ENCODE measurements around the gene MYO1F.
A peak's percentile ranks its signal among the peaks of the same experiment; 100 is the strongest.

Gene MYO1F

GRCh38 chr19:8530061-8530679, 47.1 kb downstream of the MYO1F start:
- Histone ChIP-seq H4K5ac (ENCODE audit: low read length) (no peak overlapping the region), H3K4me3 (ENCODE audit: low read length) (no peak overlapping the region), H3K4me1 (ENCODE audit: control insufficient read depth, low read depth, low read length) (peaks cover 5% of the 10 kb centered on the region), H2BK15ac (replicated peaks; ENCODE audit: low read depth) (no peak overlapping the region), H3K4me2 (ENCODE audit: low read length) (no peak overlapping the region), H3K79me2 (ENCODE audit: control insufficient read depth, insufficient read depth, low read length) (no peaks in the 10 kb centered on the region), H3K23ac (ENCODE audit: low read length) (no peak overlapping the region), H3K36me3 (ENCODE audit: control insufficient read depth, insufficient read depth, low read length) (no peaks in the 10 kb centered on the region), H3K9ac (ENCODE audit: low read length) (no peak overlapping the region), H3K18ac (ENCODE audit: low read length) (no peak overlapping the region), H3K4ac (ENCODE audit: low read depth, low read length) (no peak overlapping the region), H2BK120ac (ENCODE audit: low read depth, low read length) (no peak overlapping the region), H3K27me3 (ENCODE audit: insufficient read depth, low read length, poor library complexity) (no peaks in the 10 kb centered on the region), H3K79me1 (ENCODE audit: low read length) (peaks cover 11% of the 10 kb centered on the region), H4K8ac (ENCODE audit: low read depth, low read length) (no peak overlapping the region), H3K56ac (ENCODE audit: low read length) (no peak overlapping the region), H2BK5ac (ENCODE audit: low read length) (no peak overlapping the region), H3K27ac (ENCODE audit: low read depth, low read length) (no peak overlapping the region), H2AK5ac (ENCODE audit: low read length) (no peak overlapping the region)
- DNase-seq = no peak
- no CpG with 5 or more reads among the region's 35 CpGs for WGBS (ENCODE audit: extremely low coverage, insufficient coverage, low lambda C conversion rate)

- H3K9ac ChIP-seq (ENCODE audit: low read length) = no peak overlapping the region
- H3K27me3 ChIP-seq (ENCODE audit: insufficient read depth, low read length, poor library complexity) = no peaks in the 10 kb centered on the region
- H3K23ac ChIP-seq (ENCODE audit: low read length) = no peak overlapping the region
- H4K5ac ChIP-seq (ENCODE audit: low read length) = no peak overlapping the region
- no peak for DNase-seq
- H3K79me2 ChIP-seq (ENCODE audit: control insufficient read depth, insufficient read depth, low read length) = no peaks in the 10 kb centered on the region
- H2AK5ac ChIP-seq (ENCODE audit: low read length) = no peak overlapping the region
- no peak overlapping the region for H2BK5ac ChIP-seq (ENCODE audit: low read length)
- H4K8ac ChIP-seq (ENCODE audit: low read depth, low read length) = no peak overlapping the region
- no peak overlapping the region for H2BK120ac ChIP-seq (ENCODE audit: low read depth, low read length)
- peaks cover 5% of the 10 kb centered on the region for H3K4me1 ChIP-seq (ENCODE audit: control insufficient read depth, low read depth, low read length)
- no peaks in the 10 kb centered on the region for H3K36me3 ChIP-seq (ENCODE audit: control insufficient read depth, insufficient read depth, low read length)
- no peak overlapping the region for H3K18ac ChIP-seq (ENCODE audit: low read length)
- no CpG with 5 or more reads among the region's 4 CpGs for WGBS (ENCODE audit: extremely low coverage, insufficient coverage, low lambda C conversion rate)
- no peak overlapping the region for H2BK15ac ChIP-seq (replicated peaks; ENCODE audit: low read depth)
- H3K79me1 ChIP-seq (ENCODE audit: low read length) = peaks cover 11% of the 10 kb centered on the region
- H3K56ac ChIP-seq (ENCODE audit: low read length) = no peak overlapping the region
- no peak overlapping the region for H3K27ac ChIP-seq (ENCODE audit: low read depth, low read length)
- no peak overlapping the region for H3K4ac ChIP-seq (ENCODE audit: low read depth, low read length)
- no peak overlapping the region for H3K4me2 ChIP-seq (ENCODE audit: low read length)
- H3K4me3 ChIP-seq (ENCODE audit: low read length) = no peak overlapping the region
Measured at GRCh38 chr19:8529369-8530006, 47.8 kb downstream of the MYO1F start.

GRCh38 chr19:8528500-8528899, 48.7 kb downstream of the MYO1F start:
- Histone ChIP-seq H3K56ac (ENCODE audit: low read length) (no peak overlapping the region), H2BK5ac (ENCODE audit: low read length) (no peak overlapping the region), H3K4me1 (ENCODE audit: control insufficient read depth, low read depth, low read length) (peaks cover 5% of the 10 kb centered on the region), H2BK120ac (ENCODE audit: low read depth, low read length) (no peak overlapping the region), H4K8ac (ENCODE audit: low read depth, low read length) (no peak overlapping the region), H3K23ac (ENCODE audit: low read length) (no peak overlapping the region), H3K27ac (ENCODE audit: low read depth, low read length) (no peak overlapping the region), H3K79me1 (ENCODE audit: low read length) (peaks cover 11% of the 10 kb centered on the region), H3K4ac (ENCODE audit: low read depth, low read length) (no peak overlapping the region), H3K18ac (ENCODE audit: low read length) (no peak overlapping the region), H4K5ac (ENCODE audit: low read length) (no peak overlapping the region), H2BK15ac (replicated peaks; ENCODE audit: low read depth) (no peak overlapping the region), H3K9ac (ENCODE audit: low read length) (no peak overlapping the region), H3K27me3 (ENCODE audit: insufficient read depth, low read length, poor library complexity) (no peaks in the 10 kb centered on the region), H3K4me3 (ENCODE audit: low read length) (no peak overlapping the region), H2AK5ac (ENCODE audit: low read length) (no peak overlapping the region), H3K36me3 (ENCODE audit: control insufficient read depth, insufficient read depth, low read length) (no peaks in the 10 kb centered on the region), H3K79me2 (ENCODE audit: control insufficient read depth, insufficient read depth, low read length) (no peaks in the 10 kb centered on the region), H3K4me2 (ENCODE audit: low read length) (no peak overlapping the region)
- no peak for DNase-seq
- no CpG with 5 or more reads among the region's 4 CpGs for WGBS (ENCODE audit: extremely low coverage, insufficient coverage, low lambda C conversion rate)

- H3K9ac ChIP-seq (ENCODE audit: low read length) = peak overlapping the region; percentile 88
- no peak overlapping the region for H2BK120ac ChIP-seq (ENCODE audit: low read depth, low read length)
- H3K27ac ChIP-seq (ENCODE audit: low read depth, low read length) = no peak overlapping the region
- peak overlapping the region; percentile 97 for H3K23ac ChIP-seq (ENCODE audit: low read length)
- H3K18ac ChIP-seq (ENCODE audit: low read length) = peak overlapping the region; percentile 2
- no peaks in the 10 kb centered on the region for H3K36me3 ChIP-seq (ENCODE audit: control insufficient read depth, insufficient read depth, low read length)
- peak overlapping the region; percentile 95 for H3K56ac ChIP-seq (ENCODE audit: low read length)
- H2AK5ac ChIP-seq (ENCODE audit: low read length) = peak overlapping the region; percentile 88
- no peak overlapping the region for H2BK15ac ChIP-seq (replicated peaks; ENCODE audit: low read depth)
- peaks cover 5% of the 10 kb centered on the region for H3K4me1 ChIP-seq (ENCODE audit: control insufficient read depth, low read depth, low read length)
- H3K79me2 ChIP-seq (ENCODE audit: control insufficient read depth, insufficient read depth, low read length) = no peaks in the 10 kb centered on the region
- peak overlapping the region; percentile 72 for H3K4me3 ChIP-seq (ENCODE audit: low read length)
- no CpG with 5 or more reads among the region's 57 CpGs for WGBS (ENCODE audit: extremely low coverage, insufficient coverage, low lambda C conversion rate)
- no peak overlapping the region for H3K4ac ChIP-seq (ENCODE audit: low read depth, low read length)
- no peak overlapping the region for H4K5ac ChIP-seq (ENCODE audit: low read length)
- H3K79me1 ChIP-seq (ENCODE audit: low read length) = peaks cover 11% of the 10 kb centered on the region
- H3K27me3 ChIP-seq (ENCODE audit: insufficient read depth, low read length, poor library complexity) = no peaks in the 10 kb centered on the region
- H3K4me2 ChIP-seq (ENCODE audit: low read length) = peak overlapping the region; percentile 92
- DNase-seq = peak; percentile 95
- H2BK5ac ChIP-seq (ENCODE audit: low read length) = no peak overlapping the region
- H4K8ac ChIP-seq (ENCODE audit: low read depth, low read length) = no peak overlapping the region
Measured at GRCh38 chr19:8526345-8527091, 50.7 kb downstream of the MYO1F start.

GRCh38 chr19:8525401-8525684, 51.9 kb downstream of the MYO1F start:
- H2AK5ac ChIP-seq (ENCODE audit: low read length) = no peak overlapping the region
- no peak for DNase-seq
- H3K4me1 ChIP-seq (ENCODE audit: control insufficient read depth, low read depth, low read length) = peaks cover 5% of the 10 kb centered on the region
- H2BK15ac ChIP-seq (replicated peaks; ENCODE audit: low read depth) = no peak overlapping the region
- no peak overlapping the region for H2BK5ac ChIP-seq (ENCODE audit: low read length)
- no peak overlapping the region for H3K4me3 ChIP-seq (ENCODE audit: low read length)
- H3K23ac ChIP-seq (ENCODE audit: low read length) = no peak overlapping the region
- no peaks in the 10 kb centered on the region for H3K79me2 ChIP-seq (ENCODE audit: control insufficient read depth, insufficient read depth, low read length)
- no peak overlapping the region for H4K8ac ChIP-seq (ENCODE audit: low read depth, low read length)
- H3K18ac ChIP-seq (ENCODE audit: low read length) = no peak overlapping the region
- no peak overlapping the region for H3K27ac ChIP-seq (ENCODE audit: low read depth, low read length)
- H4K5ac ChIP-seq (ENCODE audit: low read length) = no peak overlapping the region
- no CpG with 5 or more reads among the region's 15 CpGs for WGBS (ENCODE audit: extremely low coverage, insufficient coverage, low lambda C conversion rate)
- H3K9ac ChIP-seq (ENCODE audit: low read length) = peak overlapping the region; percentile 21
- H3K79me1 ChIP-seq (ENCODE audit: low read length) = peaks cover 11% of the 10 kb centered on the region
- no peak overlapping the region for H3K4ac ChIP-seq (ENCODE audit: low read depth, low read length)
- no peaks in the 10 kb centered on the region for H3K27me3 ChIP-seq (ENCODE audit: insufficient read depth, low read length, poor library complexity)
- H3K56ac ChIP-seq (ENCODE audit: low read length) = peak overlapping the region; percentile 69
- no peak overlapping the region for H2BK120ac ChIP-seq (ENCODE audit: low read depth, low read length)
- H3K36me3 ChIP-seq (ENCODE audit: control insufficient read depth, insufficient read depth, low read length) = no peaks in the 10 kb centered on the region
- H3K4me2 ChIP-seq (ENCODE audit: low read length) = no peak overlapping the region

Measured in mesendoderm (in vitro differentiated cells).